ENCODE results near the gene SEC14L5. TPM values are rescaled to one million over a fixed set of nuclear protein-coding genes. Genes with fewer than 3 reads are reported as not detected.

SEC14L5 gene
- polyA plus RNA-seq, 3 donors from 2014 or later, result not detected

DNA sequence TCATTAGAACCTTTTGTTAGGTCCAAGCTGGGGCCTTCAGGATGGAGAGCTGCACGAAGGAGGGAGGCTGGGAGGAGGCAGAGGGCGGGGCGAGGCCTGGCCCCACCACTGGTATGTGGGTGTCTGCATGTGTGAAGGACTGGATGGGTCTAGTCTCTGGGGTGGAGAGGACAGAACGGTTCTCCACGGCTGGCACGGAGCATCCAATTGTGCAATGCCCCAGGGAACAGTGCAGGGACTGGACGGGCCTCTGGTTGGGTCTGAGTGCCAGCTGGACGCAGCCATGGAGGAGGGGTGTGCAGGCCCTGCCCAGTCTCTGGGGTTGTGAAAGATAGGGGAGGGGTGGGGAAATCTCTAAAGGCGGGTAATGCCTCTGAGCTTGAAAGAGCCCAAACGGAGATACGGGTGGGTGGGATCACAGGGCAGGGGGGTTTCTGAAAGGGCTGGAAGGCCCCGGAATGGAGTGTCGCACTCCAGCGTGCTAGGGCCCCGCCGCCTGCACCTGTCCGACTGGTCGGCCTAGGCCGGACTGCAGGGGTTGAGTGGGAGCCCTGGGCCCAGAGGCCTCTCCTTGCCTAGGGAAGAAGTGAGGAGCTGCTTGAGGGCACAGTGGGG is 22.8 kb upstream of the SEC14L5 start:
- no peak for DNase-seq
- H3K27me3 Mint-ChIP-seq (ENCODE audit: low read depth in 3 of 3), result peaks cover 2 to 13% (median 7%) of the 10 kb centered on the region in 3 donors
- H3K9me3 Mint-ChIP-seq, result no peaks in the 10 kb centered on the region
- no peak overlapping the region for H3K27ac Mint-ChIP-seq
- no peak overlapping the region for H3K4me3 Mint-ChIP-seq
- H3K36me3 Mint-ChIP-seq, result no peaks in the 10 kb centered on the region
- H3K4me1 Mint-ChIP-seq, result peaks cover 5 to 7% of the 10 kb centered on the region in 2 donors

DNA sequence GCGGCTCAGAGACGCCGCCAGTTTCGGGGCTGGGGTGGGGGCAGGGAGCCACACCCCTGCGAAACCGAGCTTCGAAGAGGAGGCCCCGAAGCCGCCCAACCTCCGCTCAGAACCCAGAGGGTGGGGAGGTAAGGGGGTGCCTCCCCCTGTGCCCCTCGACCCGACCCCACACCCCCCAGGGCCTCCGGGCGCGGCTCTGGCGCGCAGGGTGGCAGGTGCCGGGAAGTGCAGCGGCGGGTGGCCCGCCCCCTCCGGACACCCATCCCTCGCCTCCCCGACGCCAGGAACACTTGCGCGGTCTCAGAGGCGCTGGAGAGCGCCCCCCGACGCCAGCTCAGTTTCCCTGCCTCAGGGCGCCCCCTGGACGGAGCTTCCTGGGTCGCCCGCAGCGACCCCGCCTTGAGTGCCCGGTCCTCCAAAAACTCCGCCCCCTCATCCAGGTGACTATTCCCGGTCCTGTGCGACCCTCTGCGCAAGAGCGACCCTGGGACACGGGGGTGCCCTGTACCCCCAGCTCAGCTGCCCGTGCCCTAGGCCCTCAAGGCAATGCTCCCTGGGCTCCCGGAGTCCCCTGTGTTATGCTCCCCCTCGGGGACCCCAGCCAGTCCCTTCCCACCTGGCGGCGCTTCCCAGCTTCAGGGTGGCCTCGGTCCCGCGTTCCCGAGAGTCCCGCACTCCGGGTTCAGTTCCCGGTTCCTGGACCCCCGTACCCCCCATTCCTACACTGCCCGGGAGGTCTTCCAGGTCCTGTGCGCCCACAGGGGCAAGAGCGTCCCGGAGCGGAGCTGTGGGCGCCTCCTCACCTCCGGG is 21.7 kb upstream of the SEC14L5 start:
- peaks cover 2 to 16% (median 4%) of the 10 kb centered on the region in 3 donors for H3K27me3 Mint-ChIP-seq (ENCODE audit: low read depth in 3 of 3)
- DNase-seq, result no peak
- H3K9me3 Mint-ChIP-seq, result no peaks in the 10 kb centered on the region
- H3K27ac Mint-ChIP-seq, result no peak overlapping the region
- peaks cover 5 to 7% of the 10 kb centered on the region in 2 donors for H3K4me1 Mint-ChIP-seq
- H3K36me3 Mint-ChIP-seq, result no peaks in the 10 kb centered on the region
- peak overlapping the region in 1 of 5 donors; percentile 39 for H3K4me3 Mint-ChIP-seq

DNA sequence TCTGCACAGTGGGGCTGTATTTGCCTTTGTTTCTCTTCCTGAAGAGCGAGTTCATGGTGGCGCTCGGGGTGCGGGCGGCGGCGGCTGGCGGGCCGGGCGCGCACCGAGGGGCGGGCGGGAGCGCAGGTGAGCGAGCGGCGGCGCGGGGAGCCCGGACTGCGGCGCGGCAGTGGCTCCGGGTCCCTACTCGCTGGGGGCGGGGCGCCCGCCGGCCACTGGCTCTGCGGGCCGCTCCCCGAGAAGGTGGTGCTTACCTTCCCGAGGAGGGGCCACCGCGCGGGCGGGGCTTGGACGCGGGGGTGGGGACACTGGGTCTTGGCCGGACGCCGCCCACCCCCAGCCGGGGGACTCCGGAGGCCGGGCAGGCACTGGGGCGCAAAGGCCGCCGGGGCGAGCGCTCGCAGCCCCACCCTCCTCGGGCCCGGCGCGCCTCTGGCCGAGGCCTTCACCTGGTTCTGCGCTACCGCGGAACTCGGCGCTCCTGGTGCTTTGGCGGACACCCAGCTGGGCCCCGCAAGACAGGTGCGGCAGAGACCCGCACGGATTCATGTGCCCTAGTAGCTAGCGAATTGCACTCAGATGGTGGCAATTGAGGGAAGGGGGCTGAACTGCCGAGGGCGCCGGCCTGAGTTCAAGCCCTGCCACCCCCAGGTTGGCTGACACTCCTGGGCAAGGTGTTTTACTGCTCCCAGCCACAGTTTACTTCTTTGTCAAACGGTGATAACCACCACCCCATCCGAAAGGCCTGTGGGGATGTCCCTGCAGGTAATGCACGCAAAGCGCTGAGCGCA is 20.9 kb upstream of the SEC14L5 start, which contains the start of gene PPL:
Gene PPL (minus strand): TSS at position 158 of the 791 bp plus-strand sequence. CDS start 103 bp downstream, at position 55.
- H3K4me1 Mint-ChIP-seq, result peaks cover 5 to 7% of the 10 kb centered on the region in 2 donors
- H3K36me3 Mint-ChIP-seq, result no peaks in the 10 kb centered on the region
- DNase-seq, result no peak
- H3K27me3 Mint-ChIP-seq (ENCODE audit: low read depth in 3 of 3), result peaks cover 2 to 19% (median 6%) of the 10 kb centered on the region in 3 donors
- H3K4me3 Mint-ChIP-seq, result peak within 1 kb of the TSS in 3 of 5 donors; percentile 2 to 39 (median 36)
- H3K27ac Mint-ChIP-seq, result no peak within 1 kb of the TSS
- H3K9me3 Mint-ChIP-seq, result no peaks in the 10 kb centered on the region

DNA sequence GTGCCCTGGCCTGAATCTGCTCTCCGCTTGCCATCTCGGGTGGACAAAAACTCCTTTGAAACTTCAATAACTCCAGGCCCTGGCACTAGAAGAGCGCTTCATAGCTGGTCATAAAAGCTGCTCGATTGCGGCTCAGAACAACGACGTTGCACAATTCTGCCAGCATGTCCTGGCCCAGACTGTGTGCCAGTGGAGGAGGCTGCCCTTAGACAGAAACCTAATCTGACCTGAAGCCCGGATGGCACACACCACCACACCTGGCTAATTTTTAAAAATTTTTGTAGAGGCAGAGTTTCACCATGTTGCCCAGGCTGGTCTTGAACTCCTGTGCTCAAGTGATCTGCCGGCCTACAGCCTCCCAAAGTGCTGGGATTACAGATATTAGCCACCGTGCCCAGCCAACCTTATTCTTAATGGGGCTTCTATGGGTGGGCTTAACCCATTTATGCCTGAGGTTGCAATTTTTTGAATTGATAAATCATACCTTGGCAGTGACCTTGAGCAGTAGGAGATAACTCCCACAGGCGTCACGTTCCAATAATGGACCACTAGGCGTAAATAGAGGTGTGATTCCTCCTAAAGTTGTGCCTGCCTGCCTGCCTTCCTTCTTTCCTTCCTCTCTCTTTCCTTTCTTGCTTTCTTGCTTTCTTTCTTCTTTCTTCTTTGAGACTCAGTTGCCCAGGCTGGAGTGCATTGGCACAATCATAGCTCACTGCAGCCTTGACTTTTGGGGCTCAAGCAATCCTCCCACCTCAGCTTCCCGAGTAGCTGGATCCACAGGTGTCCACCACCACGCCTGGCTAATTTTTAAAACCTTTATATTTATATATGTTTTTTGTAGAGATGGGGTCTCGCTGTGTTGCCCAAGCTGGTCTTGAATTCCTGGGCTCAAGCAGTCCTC is 20.1 kb upstream of the SEC14L5 start:
- Mint-ChIP-seq H3K9me3 (no peaks in the 10 kb centered on the region), H3K27ac (no peak overlapping the region), H3K4me1 (peaks cover 5 to 7% of the 10 kb centered on the region in 2 donors), H3K4me3 (peak overlapping the region; percentile 15 to 70 (median 36)), H3K36me3 (no peaks in the 10 kb centered on the region), H3K27me3 (ENCODE audit: low read depth in 3 of 3) (peaks cover 2 to 18% (median 6%) of the 10 kb centered on the region in 3 donors)
- DNase-seq, result no peak

DNA sequence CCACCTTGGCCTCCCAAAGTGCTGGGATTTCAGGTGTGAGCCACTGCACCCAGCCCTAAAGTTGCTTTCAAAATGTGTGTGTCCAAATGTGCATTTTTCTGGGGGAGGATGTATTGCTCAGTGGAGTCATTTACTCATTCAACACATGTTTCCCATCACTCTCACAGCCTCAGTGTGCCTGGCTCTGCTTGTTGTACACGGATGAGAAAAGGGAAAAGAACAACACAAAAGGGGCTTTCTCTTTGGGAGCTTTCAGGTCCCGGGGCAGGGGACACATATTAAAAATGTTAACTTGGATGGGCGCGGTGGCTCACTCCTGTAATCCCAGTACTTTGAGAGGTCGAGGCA is 19.5 kb upstream of the SEC14L5 start:
- H3K36me3 Mint-ChIP-seq, result no peaks in the 10 kb centered on the region
- peaks cover 2 to 18% (median 6%) of the 10 kb centered on the region in 3 donors for H3K27me3 Mint-ChIP-seq (ENCODE audit: low read depth in 3 of 3)
- H3K9me3 Mint-ChIP-seq, result no peaks in the 10 kb centered on the region
- DNase-seq, result no peak
- H3K27ac Mint-ChIP-seq, result no peak overlapping the region
- H3K4me3 Mint-ChIP-seq, result no peak overlapping the region
- peaks cover 5 to 7% of the 10 kb centered on the region in 2 donors for H3K4me1 Mint-ChIP-seq

DNA sequence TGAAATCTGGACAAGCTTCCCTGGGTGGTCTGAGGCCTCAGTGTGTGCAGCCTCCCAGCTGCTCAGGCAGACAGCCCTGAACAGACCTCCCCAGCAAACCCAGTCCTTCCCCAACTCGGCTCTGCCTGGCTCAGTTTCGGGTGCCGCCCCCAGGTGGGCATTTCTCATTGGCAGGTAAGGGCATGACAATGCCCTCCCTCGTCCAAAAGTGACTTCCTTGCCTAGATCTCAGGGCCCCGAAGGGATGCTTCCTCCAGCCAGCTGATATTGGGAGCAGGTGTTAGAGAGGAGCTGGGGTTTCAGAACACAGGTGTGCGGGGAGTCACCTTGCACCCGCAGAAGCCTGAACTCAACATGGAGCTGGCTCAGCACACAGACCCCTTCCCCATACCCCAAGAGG is 17.4 kb upstream of the SEC14L5 start:
- no peak overlapping the region for H3K27ac Mint-ChIP-seq
- H3K27me3 Mint-ChIP-seq (ENCODE audit: low read depth in 3 of 3), result peaks cover 2 to 9% (median 9%) of the 10 kb centered on the region in 3 donors
- no peak for DNase-seq
- H3K36me3 Mint-ChIP-seq, result no peaks in the 10 kb centered on the region
- no peak overlapping the region for H3K4me3 Mint-ChIP-seq
- no peaks in the 10 kb centered on the region for H3K9me3 Mint-ChIP-seq
- peaks cover 5 to 7% of the 10 kb centered on the region in 2 donors for H3K4me1 Mint-ChIP-seq

DNA sequence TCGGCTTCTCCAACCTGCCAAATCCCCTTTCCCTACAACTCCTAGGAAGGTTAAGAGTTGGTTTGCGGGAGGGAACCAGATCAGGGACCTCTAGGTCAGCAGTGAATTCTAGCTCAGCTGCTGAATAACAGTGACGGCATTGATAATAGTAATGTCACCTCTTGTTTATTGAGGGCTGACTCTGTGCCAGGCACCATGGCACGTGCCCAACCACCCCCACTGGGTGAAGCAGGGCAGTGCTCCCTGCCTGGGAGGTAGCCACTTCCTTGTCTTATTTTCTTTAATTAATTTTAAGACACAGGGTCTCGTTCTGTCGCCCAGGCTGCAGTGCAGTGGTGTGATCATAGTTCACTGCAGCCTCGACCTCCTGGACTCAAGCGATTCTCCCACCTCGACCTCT is 15.6 kb upstream of the SEC14L5 start:
- DNase-seq, result no peak
- H3K4me1 Mint-ChIP-seq, result peaks cover 3 to 5% of the 10 kb centered on the region in 2 donors
- no peak overlapping the region for H3K27ac Mint-ChIP-seq
- H3K27me3 Mint-ChIP-seq (ENCODE audit: low read depth in 3 of 3), result peaks cover 2 to 15% (median 12%) of the 10 kb centered on the region in 3 donors
- H3K36me3 Mint-ChIP-seq, result no peaks in the 10 kb centered on the region
- H3K9me3 Mint-ChIP-seq, result no peaks in the 10 kb centered on the region
- H3K4me3 Mint-ChIP-seq, result no peak overlapping the region

DNA sequence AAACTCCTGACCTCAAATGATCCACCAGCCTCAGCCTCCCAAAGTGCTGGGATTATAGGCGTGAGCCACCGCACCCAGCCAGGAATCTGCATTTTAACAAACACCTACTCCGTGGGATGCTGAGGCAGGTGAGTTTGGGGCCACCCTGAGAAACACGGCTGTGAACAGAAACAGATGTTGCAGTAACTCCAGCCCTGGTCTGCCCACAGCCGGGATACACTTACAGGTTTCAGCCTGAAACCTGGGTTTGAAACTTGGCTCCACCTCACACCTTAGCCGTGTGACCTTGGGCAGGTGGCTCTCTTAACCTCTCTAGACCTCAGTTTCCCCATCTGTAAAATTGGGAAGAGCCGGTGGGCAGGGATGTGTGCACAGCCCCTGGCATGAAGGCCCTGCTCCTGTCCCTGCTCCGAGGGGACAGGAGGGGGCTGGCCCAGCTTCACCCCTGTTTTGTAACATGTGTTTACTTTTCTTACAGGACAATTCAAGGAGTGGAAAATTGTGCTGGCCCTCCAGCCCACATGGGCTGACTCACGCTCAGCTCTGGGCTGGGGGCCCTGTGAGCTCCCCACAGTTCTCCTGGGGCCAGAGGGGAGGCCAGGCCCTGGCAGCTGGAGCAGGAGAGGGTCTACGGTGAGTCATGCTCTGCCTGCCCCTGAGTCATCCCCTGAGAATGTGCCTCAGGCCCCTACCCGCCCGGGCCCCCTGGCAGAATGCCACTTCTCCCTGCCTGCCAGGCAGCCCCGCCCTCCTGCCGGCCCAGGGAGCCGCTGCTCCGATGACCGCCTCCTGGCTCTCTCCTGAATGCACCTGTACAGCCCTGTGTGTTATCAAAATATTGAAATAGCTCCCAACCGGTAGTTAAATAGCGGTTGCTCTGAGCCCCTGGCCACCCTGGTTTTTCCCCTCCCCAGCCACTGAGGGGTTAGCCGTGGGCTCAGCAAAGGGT is 13.5 kb upstream of the SEC14L5 start:
- Mint-ChIP-seq H3K4me1 (no peaks in the 10 kb centered on the region), H3K9me3 (peaks cover 0 to 2% (median 0%) of the 10 kb centered on the region in 6 donors), H3K27me3 (ENCODE audit: low read depth in 3 of 3) (peaks cover 0 to 12% (median 11%) of the 10 kb centered on the region in 3 donors), H3K4me3 (no peak overlapping the region), H3K36me3 (no peaks in the 10 kb centered on the region), H3K27ac (no peak overlapping the region)
- no peak for DNase-seq

DNA sequence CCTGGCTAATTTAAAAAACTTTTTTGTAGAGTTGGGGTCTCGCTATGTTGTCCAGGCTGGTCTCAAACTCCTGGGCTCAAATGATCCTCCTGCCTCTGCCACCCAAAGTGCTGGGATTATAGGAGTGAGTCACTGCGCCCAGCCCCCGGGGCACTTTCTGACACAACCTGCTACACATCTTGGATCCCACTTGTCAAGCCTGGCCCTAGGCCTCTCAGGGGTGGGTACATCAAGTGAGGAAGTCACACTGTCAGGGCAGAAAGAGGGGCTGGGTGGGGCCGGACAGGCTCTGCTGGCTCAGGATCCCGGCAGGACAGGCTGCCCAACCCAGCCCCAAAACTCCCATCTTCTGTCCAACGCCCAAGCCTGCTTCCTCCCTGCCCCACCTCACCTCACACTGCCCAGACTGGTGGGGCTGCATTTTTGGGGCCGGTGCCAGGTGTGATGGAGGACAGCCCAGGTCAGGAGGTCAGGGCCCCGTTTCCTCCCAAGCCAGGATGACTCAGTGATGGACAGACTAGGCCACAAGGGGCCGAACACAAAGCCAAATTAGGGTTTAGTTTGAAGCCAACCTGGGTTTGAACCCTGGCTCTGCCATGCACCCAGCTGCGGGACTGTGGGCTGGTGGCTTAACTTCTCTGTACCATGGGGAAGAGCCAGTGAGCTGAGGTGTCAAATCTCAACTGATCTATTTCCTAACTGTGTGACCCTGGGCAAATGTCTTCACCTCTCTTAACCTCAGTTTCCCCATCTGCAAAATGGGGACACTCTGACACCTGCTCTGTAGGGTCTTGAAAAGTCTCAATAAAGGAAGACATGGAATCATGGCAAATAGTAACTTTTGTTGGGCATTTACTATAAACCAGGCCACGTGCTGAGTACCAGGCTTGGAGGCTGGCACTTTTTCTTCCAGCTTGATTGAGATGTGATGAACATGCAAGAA is 12.3 kb upstream of the SEC14L5 start:
- H3K9me3 Mint-ChIP-seq, result peaks cover 0 to 2% (median 0%) of the 10 kb centered on the region in 6 donors
- no peak for DNase-seq
- no peaks in the 10 kb centered on the region for H3K36me3 Mint-ChIP-seq
- peaks cover 0 to 12% (median 10%) of the 10 kb centered on the region in 3 donors for H3K27me3 Mint-ChIP-seq (ENCODE audit: low read depth in 3 of 3)
- H3K4me1 Mint-ChIP-seq, result no peaks in the 10 kb centered on the region
- H3K27ac Mint-ChIP-seq, result no peak overlapping the region
- H3K4me3 Mint-ChIP-seq, result no peak overlapping the region

DNA sequence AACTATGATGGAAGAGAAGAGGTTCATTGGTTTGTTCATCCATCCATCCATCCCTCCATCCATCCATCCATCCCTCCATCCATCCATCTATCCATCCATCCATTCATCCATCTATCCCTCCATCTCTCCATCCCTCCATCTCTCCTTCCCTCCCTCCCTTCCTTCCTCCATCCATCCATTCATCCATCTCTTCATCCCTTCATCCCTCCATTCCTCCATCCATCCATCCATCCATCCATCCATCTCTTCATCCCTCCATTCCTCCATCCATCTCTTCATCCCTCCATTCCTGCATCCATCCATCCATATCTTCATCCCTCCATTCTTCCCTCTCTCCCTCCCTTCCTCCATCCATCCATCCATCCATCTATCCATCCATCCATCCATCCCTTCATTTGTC is 11.2 kb upstream of the SEC14L5 start:
- DNase-seq, result no peak
- Mint-ChIP-seq H3K4me1 (no peaks in the 10 kb centered on the region), H3K9me3 (peaks cover 0 to 2% (median 0%) of the 10 kb centered on the region in 6 donors), H3K27ac (no peak overlapping the region), H3K36me3 (no peaks in the 10 kb centered on the region), H3K4me3 (no peak overlapping the region), H3K27me3 (ENCODE audit: low read depth in 3 of 3) (peaks cover 0 to 9% (median 9%) of the 10 kb centered on the region in 3 donors)

DNA sequence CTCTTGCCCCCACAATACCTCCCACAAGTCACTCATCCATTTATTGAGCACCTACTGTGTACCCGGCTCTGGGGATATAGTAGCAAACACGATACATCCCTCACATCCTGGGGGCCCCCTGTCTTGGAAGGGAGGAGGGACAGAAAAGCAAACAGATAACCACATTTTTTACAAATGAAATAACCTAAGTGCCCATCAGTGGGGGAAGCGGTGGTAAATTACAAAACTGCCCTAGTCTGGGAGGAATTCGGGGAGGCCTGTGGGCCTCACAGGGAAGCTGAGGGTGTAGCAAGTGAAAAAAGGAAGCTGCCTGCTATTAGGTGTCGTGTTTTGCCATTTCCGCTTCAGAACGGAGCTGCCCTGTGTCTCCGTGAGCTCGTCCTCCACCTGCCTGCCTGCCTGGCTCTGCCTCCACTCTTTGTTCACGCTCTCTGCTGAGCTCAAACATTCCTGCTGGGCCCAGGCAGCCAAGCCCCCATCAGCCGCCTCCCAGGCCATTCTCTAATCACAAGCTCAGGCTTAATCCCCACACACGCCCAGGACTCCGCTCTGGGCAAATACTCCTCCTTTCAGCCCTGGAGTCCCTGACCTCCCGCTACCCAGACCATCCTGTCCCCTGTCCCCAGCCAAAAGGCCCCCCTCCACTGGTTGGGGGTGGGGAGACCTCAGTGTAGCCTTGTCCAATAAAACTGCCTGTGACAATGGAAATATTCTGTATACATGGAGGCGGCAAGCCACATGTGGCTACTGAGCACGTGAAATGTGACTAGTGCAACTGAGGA is 10.2 kb upstream of the SEC14L5 start:
- H3K36me3 Mint-ChIP-seq, result no peaks in the 10 kb centered on the region
- no peak for DNase-seq
- peaks cover 0 to 10% (median 6%) of the 10 kb centered on the region in 3 donors for H3K27me3 Mint-ChIP-seq (ENCODE audit: low read depth in 3 of 3)
- no peak overlapping the region for H3K4me3 Mint-ChIP-seq
- H3K4me1 Mint-ChIP-seq, result no peaks in the 10 kb centered on the region
- peaks cover 0 to 2% (median 0%) of the 10 kb centered on the region in 6 donors for H3K9me3 Mint-ChIP-seq
- no peak overlapping the region for H3K27ac Mint-ChIP-seq
